ENCODE results near the gene HMX2. TPM values are rescaled to one million over a fixed set of nuclear protein-coding genes. Genes with fewer than 3 reads are reported as not detected.
A peak's percentile ranks its signal among the peaks of the same experiment; 100 is the strongest.

HMX2 gene
- total RNA-seq, 2 experiments from 2014 or later = 0.62 to 0.99 TPM

- no peak for DNase-seq
- no peak overlapping the region for H3K27ac Mint-ChIP-seq
- peak overlapping the region; percentile 52 for H3K4me3 Mint-ChIP-seq
- peaks cover 29% of the 10 kb centered on the region for H3K4me1 Mint-ChIP-seq (ENCODE audit: low read depth)
- CTCF ChIA-PET = interaction anchor here (0.8 to 2.3 kb wide), 13 partner anchors 10 to 485 kb away, joined by 3 to 18 read pairs (median 4); partner anchors contain the start of gene PSTK
- H3K27me3 Mint-ChIP-seq (ENCODE audit: low read depth) = peaks cover 75% of the 10 kb centered on the region
- intact Hi-C loops (cut with micrococcal nuclease) = loop anchor here (1.0 to 5.0 kb wide), 6 partner anchors 90 to 566 kb away; no protein-coding TSS in a partner anchor
- H3K36me3 Mint-ChIP-seq (ENCODE audit: low read depth) = no peaks in the 10 kb centered on the region
- H3K9me3 Mint-ChIP-seq = no peaks in the 10 kb centered on the region
These were observed 14.2 kb upstream of the HMX2 start for GRCh38 chr10:123133541-123134342.

DNA sequence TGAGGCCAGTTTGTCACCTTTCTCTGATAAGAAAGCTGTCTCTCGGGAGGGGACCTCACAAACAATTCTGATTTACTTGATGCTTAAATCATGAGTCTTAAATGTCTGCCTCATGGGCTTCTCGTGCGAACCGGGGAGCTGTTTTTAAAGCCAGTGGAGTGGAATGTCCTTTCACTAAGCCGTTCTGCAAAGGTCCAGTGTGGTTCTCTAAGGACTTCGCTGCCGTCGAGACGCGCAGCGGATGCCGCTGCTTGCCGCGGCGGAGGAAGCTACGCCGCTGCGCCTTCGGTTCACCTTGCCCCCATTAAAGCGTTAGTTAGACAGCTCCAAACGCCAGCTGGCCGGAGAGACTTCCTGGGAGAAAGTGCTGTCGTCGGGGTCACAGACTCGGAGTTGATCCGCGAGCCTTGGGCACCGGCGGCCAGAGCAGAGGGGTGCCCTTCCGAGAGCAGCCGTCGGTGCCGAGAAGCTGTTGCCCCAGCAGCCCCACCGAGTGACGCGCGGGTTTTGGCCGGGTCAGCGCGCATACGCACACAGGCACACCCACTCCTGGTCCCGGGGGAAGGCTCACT, 13.5 kb upstream of the HMX2 start:
- CTCF ChIA-PET = interaction anchor here (0.8 to 2.3 kb wide), 5 partner anchors 11 to 246 kb away, joined by 3 to 18 read pairs (median 5); no protein-coding TSS in a partner anchor
- DNase-seq = no peak
- Mint-ChIP-seq H3K9me3 (no peaks in the 10 kb centered on the region), H3K4me3 (peak overlapping the region; percentile 52), H3K36me3 (ENCODE audit: low read depth) (no peaks in the 10 kb centered on the region), H3K27me3 (ENCODE audit: low read depth) (peaks cover 75% of the 10 kb centered on the region), H3K27ac (no peak overlapping the region), H3K4me1 (ENCODE audit: low read depth) (peaks cover 30% of the 10 kb centered on the region)
- intact Hi-C loops (cut with micrococcal nuclease) = loop anchor here (5.0 kb wide), 2 partner anchors 487 to 567 kb away; no protein-coding TSS in a partner anchor

GRCh38 chr10:123134915-123135414, 13.0 kb upstream of the HMX2 start:
- Mint-ChIP-seq H3K9me3 (no peaks in the 10 kb centered on the region), H3K36me3 (ENCODE audit: low read depth) (no peaks in the 10 kb centered on the region), H3K27me3 (ENCODE audit: low read depth) (peaks cover 76% of the 10 kb centered on the region), H3K4me1 (ENCODE audit: low read depth) (peaks cover 35% of the 10 kb centered on the region), H3K4me3 (peak overlapping the region; percentile 63), H3K27ac (no peak overlapping the region)
- intact Hi-C loops (cut with micrococcal nuclease) = loop anchor here (1.0 to 5.0 kb wide), 7 partner anchors 10 to 832 kb away; partner anchors contain the start of genes BUB3, C10orf88 and IKZF5
- no peak for DNase-seq
- CTCF ChIA-PET = interaction anchor here (0.8 to 2.3 kb wide), 3 partner anchors 10 to 151 kb away, joined by 3 to 18 read pairs (median 5); no protein-coding TSS in a partner anchor

DNA sequence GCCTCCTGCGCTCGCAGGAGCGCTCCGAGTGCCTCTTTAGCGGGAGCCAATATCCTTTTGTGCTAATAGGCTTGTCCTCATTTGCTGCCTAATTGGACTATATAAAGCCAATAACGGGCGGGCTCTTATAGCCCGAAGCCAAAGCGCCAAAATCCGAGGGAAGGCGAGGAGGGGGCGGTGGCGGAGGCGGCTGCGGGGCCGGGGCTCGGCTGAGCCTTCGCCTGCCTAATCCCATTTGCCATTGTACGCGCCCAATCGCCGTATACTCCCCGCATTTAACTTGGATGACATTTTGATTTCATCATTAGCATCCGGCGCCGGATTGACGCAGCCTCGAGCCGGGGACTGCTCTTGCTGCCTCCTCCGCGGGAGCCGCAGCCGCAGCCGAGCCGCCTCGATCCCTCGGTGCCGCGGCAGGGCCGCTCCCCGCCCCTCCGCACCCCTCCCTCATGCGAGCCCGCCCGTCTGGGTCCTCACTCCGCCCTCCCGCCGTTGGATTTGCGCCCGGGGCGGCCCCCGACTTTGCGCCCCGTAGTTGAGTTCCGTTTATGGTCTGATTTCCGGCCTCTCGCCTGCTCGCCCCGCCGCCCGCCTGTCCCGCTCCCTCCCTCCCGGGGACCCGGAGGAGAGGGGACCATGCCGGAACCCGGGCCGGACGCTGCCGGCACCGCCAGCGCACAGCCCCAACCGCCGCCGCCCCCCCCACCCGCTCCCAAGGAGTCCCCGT, 12.4 kb upstream of the HMX2 start, which contains the start of gene HMX3:
HMX3 (plus strand) TSS at position 556 of the 727 bp plus-strand sequence; CDS start at position 637, 81 bp downstream.
- intact Hi-C loops (cut with micrococcal nuclease) = loop anchor here (1.0 to 5.0 kb wide), 5 partner anchors 10 to 832 kb away; partner anchors contain the start of genes BUB3, C10orf88 and IKZF5
- Mint-ChIP-seq H3K4me1 (ENCODE audit: low read depth) (peaks cover 37% of the 10 kb centered on the region), H3K9me3 (no peaks in the 10 kb centered on the region), H3K27ac (no peak within 1 kb of the TSS), H3K36me3 (ENCODE audit: low read depth) (no peaks in the 10 kb centered on the region), H3K4me3 (peak within 1 kb of the TSS; percentile 75), H3K27me3 (ENCODE audit: low read depth) (peaks cover 78% of the 10 kb centered on the region)
- CTCF ChIA-PET = no interaction called here
- DNase-seq = peak; percentile 75

DNA sequence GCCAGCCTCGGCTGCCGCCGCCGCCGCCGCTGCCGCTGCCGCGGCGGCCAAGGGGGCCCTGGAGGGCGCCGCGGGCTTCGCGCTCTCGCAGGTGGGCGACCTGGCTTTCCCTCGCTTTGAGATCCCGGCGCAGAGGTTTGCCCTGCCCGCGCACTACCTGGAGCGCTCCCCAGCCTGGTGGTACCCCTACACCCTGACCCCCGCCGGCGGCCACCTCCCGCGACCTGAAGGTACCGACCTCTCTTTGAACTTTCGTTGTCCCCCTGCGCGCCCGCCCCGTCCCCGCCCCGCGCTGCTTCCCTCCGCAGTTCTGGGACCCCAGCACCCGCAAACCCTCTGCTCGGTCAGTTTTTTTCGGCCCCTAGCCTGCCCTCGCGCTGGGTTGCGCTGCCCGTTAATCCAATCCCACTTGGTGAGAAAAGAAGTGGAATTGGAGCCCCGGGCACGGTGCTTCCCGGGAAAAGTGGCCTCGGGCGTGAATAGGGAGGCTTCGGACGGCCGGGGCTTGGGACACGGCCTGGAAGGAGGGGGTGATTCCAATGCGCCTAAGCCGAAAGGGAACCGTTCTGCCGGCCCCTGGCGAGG, 11.6 kb upstream of the HMX2 start:
- no peak for DNase-seq
- H3K4me3 Mint-ChIP-seq = peak overlapping the region; percentile 75
- no peaks in the 10 kb centered on the region for H3K36me3 Mint-ChIP-seq (ENCODE audit: low read depth)
- H3K9me3 Mint-ChIP-seq = no peaks in the 10 kb centered on the region
- peaks cover 38% of the 10 kb centered on the region for H3K4me1 Mint-ChIP-seq (ENCODE audit: low read depth)
- CTCF ChIA-PET = interaction anchor here (0.9 kb wide), 1 partner anchor 14 kb away, joined by 3 read pairs; no protein-coding TSS in a partner anchor
- intact Hi-C loops (cut with micrococcal nuclease) = loop anchor here (5.0 kb wide), 2 partner anchors 184 to 831 kb away; partner anchors contain the start of gene C10orf88
- peaks cover 80% of the 10 kb centered on the region for H3K27me3 Mint-ChIP-seq (ENCODE audit: low read depth)
- H3K27ac Mint-ChIP-seq = no peak overlapping the region

DNA sequence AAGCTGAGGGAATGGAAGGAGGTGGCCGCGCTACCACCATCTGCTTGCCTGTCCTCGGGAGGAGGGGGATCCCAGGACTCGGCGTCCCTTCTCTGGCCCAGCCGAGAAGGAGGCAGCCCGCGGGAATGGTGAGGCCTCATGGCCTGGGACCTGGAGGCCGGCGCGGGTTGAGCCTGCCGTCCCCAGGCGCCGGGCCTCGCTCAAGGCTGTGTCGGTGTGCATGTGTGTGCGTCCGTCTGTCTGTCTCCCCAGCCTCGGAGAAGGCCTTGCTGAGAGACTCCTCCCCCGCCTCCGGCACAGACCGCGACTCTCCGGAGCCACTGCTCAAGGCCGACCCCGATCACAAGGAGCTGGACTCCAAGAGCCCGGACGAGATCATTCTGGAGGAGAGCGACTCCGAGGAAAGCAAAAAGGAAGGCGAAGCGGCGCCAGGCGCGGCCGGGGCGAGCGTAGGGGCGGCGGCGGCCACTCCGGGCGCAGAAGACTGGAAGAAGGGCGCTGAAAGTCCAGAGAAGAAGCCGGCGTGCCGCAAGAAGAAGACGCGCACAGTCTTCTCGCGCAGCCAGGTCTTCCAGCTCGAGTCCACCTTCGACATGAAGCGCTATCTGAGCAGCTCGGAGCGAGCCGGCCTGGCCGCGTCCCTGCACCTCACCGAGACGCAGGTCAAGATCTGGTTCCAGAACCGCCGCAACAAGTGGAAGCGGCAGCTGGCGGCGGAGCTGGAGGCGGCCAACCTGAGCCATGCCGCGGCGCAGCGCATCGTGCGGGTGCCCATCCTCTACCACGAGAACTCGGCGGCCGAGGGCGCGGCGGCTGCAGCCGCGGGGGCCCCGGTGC, 10.9 kb upstream of the HMX2 start:
- Mint-ChIP-seq H3K27me3 (ENCODE audit: low read depth) (peaks cover 82% of the 10 kb centered on the region), H3K27ac (no peak overlapping the region), H3K36me3 (ENCODE audit: low read depth) (no peaks in the 10 kb centered on the region), H3K9me3 (no peaks in the 10 kb centered on the region), H3K4me1 (ENCODE audit: low read depth) (peaks cover 43% of the 10 kb centered on the region), H3K4me3 (peak overlapping the region; percentile 75)
- CTCF ChIA-PET = interaction anchor here (0.9 kb wide), 1 partner anchor 14 kb away, joined by 3 read pairs; no protein-coding TSS in a partner anchor
- intact Hi-C loops (cut with micrococcal nuclease) = loop anchor here (1.0 to 5.0 kb wide), 3 partner anchors 11 to 830 kb away; partner anchors contain the start of genes C10orf88 and HMX2
- DNase-seq = no peak

GRCh38 chr10:123139165-123139520, 8.8 kb upstream of the HMX2 start:
- Mint-ChIP-seq H3K4me1 (ENCODE audit: low read depth) (peaks cover 46% of the 10 kb centered on the region), H3K27ac (no peak overlapping the region), H3K4me3 (no peak overlapping the region), H3K36me3 (ENCODE audit: low read depth) (no peaks in the 10 kb centered on the region), H3K9me3 (no peaks in the 10 kb centered on the region), H3K27me3 (ENCODE audit: low read depth) (peaks cover 82% of the 10 kb centered on the region)
- intact Hi-C loops (cut with micrococcal nuclease) = loop anchor here (5.0 kb wide), 2 partner anchors 187 to 828 kb away; partner anchors contain the start of gene C10orf88
- CTCF ChIA-PET = interaction anchor here (0.6 to 1.1 kb wide), 2 partner anchors 10 to 21 kb away, joined by 3 to 7 read pairs; no protein-coding TSS in a partner anchor
- no peak for DNase-seq

DNA sequence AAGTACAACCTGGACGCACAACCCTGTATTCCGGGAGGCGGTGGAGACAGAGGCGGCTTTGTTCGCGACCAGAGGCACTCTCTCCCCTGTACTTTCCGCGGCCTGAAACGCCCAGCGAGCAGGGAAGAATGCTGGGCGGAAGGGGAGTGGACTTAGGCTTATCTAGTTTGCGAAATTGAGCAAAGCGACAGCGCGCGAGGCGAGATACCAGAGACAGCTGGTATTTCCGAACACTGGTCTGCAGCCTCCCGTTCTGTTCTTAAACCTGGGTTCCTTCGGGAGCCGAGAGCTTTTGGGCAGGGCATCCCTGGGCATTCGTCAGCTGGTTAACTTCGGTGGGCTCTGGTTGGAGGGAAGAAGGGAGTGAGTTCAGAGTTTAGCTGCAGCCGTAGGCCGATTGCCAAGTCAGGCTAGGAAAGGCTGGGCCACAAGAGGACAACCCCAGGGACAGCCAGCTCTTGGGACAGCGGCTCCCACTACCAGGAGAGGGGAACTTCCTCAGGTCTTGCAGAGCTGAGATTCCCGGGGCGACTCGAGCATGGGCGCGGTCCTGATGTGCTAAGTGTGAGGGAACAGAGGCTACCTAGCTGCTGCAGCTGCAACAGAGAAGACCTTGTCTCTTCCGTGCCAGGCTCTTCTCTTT, 8.3 kb upstream of the HMX2 start:
- no peak overlapping the region for H3K27ac Mint-ChIP-seq
- H3K4me1 Mint-ChIP-seq (ENCODE audit: low read depth) = peaks cover 45% of the 10 kb centered on the region
- no peak for DNase-seq
- peak overlapping the region; percentile 58 for H3K4me3 Mint-ChIP-seq
- peaks cover 82% of the 10 kb centered on the region for H3K27me3 Mint-ChIP-seq (ENCODE audit: low read depth)
- CTCF ChIA-PET = interaction anchor here (0.6 to 1.1 kb wide), 3 partner anchors 10 to 21 kb away, joined by 3 to 7 read pairs (median 6); no protein-coding TSS in a partner anchor
- intact Hi-C loops (cut with micrococcal nuclease) = loop anchor here (1.0 to 10.0 kb wide), 4 partner anchors 187 to 1015 kb away; partner anchors contain the start of gene C10orf88
- no peaks in the 10 kb centered on the region for H3K9me3 Mint-ChIP-seq
- H3K36me3 Mint-ChIP-seq (ENCODE audit: low read depth) = no peaks in the 10 kb centered on the region

- Mint-ChIP-seq H3K4me1 (ENCODE audit: low read depth) (peaks cover 53% of the 10 kb centered on the region), H3K36me3 (ENCODE audit: low read depth) (no peaks in the 10 kb centered on the region), H3K27me3 (ENCODE audit: low read depth) (peaks cover 86% of the 10 kb centered on the region), H3K27ac (no peak overlapping the region), H3K4me3 (peak overlapping the region; percentile 58), H3K9me3 (no peaks in the 10 kb centered on the region)
- intact Hi-C loops (cut with micrococcal nuclease) = loop anchor here (1.0 to 10.0 kb wide), 2 partner anchors 240 to 1014 kb away; no protein-coding TSS in a partner anchor
- CTCF ChIA-PET = interaction anchor here (0.7 to 1.5 kb wide), 3 partner anchors 9 to 135 kb away, joined by 6 to 7 read pairs (median 6); no protein-coding TSS in a partner anchor
- DNase-seq = no peak
These were observed 7.6 kb upstream of the HMX2 start for GRCh38 chr10:123140164-123140982.

All from activated naive CD4-positive, alpha-beta T cell treated with anti-CD3 and anti-CD28 coated beads for 36 hours (primary cell).